ENCODE measurements around the gene OR8G1.
A peak's percentile ranks its signal among the peaks of the same experiment; 100 is the strongest.

DNA sequence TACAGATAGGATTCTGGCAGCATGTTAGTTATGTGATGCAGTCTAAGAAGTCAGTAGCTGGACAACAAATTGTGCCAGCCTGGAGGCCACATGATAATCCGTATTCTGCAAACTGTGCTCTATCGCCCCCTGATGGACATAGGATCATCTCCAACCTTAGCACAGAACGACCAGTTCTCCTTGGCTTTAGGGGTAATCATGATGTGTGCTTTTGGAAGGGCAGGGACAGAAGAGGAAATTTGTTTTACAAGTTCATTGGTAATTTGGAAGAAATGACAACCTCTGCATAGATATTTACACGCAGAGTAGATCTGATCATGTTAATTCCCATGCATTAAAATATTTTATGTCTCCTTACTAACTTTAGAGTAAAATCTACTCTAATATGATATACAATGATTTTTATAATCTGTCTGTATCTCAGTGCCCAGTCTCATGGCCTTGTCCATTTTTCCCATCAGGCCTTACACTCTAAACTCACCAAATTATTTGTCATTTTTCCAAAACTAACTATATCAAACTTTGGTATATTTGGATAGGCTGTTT is 45.6 kb upstream of the OR8G1 start:
- TF ChIP-seq, protein P1, sequence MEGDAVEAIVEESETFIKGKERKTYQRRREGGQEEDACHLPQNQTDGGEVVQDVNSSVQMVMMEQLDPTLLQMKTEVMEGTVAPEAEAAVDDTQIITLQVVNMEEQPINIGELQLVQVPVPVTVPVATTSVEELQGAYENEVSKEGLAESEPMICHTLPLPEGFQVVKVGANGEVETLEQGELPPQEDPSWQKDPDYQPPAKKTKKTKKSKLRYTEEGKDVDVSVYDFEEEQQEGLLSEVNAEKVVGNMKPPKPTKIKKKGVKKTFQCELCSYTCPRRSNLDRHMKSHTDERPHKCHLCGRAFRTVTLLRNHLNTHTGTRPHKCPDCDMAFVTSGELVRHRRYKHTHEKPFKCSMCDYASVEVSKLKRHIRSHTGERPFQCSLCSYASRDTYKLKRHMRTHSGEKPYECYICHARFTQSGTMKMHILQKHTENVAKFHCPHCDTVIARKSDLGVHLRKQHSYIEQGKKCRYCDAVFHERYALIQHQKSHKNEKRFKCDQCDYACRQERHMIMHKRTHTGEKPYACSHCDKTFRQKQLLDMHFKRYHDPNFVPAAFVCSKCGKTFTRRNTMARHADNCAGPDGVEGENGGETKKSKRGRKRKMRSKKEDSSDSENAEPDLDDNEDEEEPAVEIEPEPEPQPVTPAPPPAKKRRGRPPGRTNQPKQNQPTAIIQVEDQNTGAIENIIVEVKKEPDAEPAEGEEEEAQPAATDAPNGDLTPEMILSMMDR (conservative IDR thresholded peaks at IDR 0.05; ENCODE audit: low read length) = peak; percentile 91
- no peak for TF ChIP-seq EZH2phosphoT487 (IDR thresholded peaks at IDR 0.05; ENCODE audit: borderline replicate concordance, low read depth, low read length)
